Left renal cortex interstitium (tissue), 4 donors: ENCODE results near the gene CORO6. TPM values are rescaled to one million over a fixed set of nuclear protein-coding genes. Genes with fewer than 3 reads are reported as not detected.

Experiments used
- DNase-seq, 4 donors: peaks; one replicate each; pipeline ENCODE4 v3.0.0-alpha.2; 2013; ENCODE audit warnings: low read depth in 4 of 4, low spot score in 2 of 4, missing footprints in 1 of 4
- polyA plus RNA-seq, 4 donors: library from polyadenylated mRNA; unstranded; fragments of 120-200 nt; gene quantifications; one replicate each; pipeline ENCODE4 v1.2.1, GENCODE V29; 2013; ENCODE audit not compliant: insufficient read length in 4 of 4

CORO6 gene
- polyA plus RNA-seq, 4 donors = 1.9 to 5.5 (median 3.5) TPM

DNA sequence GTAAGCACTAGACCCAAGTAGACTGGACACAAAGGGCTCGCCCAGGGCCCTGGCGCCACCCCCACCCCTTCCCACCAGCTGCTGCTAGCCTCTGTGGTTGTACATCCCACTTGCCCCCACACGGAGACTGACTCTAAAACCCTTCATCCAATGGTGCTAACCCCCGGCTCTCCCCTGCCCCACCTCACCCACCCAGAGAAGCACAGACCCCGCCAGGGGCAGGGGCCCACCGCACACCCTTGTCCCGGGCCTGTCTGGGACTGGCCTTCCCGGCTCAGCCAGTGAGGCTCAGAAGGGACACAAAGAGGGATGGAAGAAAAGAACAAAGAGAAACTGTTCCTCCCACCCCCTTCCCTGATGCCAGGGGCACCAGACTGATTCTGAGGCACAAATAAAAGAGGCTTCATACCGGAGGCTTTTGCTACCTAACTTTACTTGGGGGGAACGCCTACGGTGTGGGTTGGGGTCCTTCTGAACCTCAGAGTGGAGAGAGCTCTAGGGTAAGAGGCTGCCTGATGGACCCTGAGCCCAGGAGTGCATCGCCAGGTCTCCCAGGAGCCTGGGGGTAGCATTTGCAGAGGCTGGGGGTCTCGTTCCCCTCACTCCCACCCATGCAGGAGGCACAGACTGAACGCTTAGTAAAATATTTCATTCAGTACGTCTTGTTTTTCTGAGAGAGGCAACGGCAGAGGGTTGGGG lies 8.2 kb downstream of the CORO6 start:
- no peak for DNase-seq

DNA sequence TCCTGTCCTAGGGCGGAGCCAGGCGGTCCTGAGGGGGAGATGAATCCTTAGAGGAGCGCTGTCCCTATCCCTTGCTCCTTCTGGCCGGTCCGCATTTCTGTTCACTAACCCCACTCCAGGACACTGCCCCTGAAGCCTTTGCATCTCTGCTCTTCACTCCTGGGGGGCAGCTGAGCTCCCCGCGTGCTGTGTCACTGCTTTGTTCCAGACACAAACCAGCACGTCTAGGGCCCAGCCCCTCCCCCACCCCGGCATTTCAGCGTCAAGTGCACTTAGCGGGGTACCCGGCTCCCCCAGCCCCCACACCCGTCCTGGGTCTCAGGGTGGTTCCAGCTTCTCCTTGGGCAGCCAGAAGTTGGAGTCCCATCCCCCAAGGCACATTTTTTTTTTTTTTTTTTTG lies 8.9 kb downstream of the CORO6 start:
- no peak for DNase-seq

DNA sequence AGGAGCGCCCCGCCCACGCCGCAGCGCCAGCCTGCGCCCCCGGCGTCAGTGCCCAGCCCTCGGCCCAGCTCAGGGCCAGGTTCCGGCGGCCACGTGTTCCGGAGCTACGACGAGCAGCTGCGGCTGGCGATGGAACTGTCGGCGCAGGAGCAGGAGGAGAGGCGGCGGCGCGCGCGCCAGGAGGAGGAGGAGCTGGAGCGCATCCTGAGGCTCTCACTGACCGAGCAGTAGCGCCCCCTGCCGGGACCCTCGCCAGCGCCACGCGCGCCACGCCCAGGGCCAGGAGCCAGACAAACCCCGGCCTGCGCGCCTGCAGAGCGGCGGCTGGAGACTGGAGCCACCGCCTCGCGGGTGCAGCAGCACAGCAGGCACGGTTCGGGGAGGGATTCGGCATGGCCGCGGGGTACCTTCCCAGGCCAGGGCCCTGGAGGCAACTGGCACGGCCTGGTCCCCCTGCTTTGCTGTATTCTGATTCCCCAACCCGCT lies 9.3 kb downstream of the CORO6 start:
- peak in 3 of 4 donors; percentile 73 to 87 (median 84) for DNase-seq

DNA sequence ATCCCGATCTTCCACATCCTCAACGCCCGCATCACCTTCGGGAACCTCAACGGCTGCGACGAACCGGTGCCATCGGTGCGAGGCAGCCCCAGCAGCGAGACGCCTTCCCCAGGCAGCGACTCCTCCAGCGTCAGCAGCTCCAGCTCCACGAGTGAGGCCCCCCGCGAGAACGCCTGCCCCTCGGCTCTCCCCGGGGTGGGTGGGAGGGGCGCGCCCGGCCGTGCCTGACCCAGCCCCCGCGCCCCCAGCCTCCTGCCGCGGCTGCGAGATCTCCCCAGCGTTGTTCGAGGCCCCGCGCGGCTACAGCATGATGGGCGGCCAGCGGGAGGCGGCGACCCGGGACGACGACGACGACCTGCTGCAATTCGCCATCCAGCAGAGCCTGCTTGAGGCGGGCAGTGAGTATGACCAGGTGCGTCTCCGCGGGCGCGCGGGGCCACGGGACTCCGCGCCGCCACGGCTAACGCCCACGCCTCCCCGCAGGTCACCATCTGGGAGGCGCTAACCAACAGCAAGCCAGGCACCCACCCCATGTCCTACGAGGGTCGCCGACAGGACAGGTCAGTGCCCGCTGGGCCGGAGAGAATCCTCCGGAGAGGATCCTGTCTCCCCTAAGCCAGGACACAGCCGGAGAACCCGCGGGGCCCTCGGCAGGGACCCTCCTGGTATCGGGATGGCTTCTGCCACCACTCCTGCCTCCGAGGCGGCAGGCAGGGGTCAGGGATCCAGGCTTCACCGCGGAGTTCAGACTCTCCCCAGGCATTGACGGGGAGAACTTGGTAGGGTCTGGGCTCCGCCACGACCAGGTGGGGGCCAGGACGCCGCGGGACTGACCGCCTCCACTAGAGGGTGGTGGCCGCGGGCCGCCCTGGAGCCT lies 10.1 kb downstream of the CORO6 start:
- DNase-seq = no peak

DNA sequence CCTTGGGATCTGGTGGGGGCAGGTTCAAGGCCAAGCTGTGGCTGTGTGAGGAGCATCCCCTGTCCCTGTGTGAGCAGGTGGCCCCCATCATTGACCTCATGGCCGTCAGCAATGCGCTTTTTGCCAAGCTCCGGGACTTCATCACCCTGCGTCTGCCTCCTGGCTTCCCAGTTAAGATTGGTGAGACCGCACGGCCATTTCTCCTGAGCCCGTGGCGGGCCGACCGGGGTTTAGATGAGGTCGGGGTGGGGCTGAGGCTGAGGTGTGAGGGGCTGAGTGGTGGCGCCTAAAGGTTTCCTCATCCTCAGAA lies 10.7 kb downstream of the CORO6 start:
- no peak for DNase-seq

DNA sequence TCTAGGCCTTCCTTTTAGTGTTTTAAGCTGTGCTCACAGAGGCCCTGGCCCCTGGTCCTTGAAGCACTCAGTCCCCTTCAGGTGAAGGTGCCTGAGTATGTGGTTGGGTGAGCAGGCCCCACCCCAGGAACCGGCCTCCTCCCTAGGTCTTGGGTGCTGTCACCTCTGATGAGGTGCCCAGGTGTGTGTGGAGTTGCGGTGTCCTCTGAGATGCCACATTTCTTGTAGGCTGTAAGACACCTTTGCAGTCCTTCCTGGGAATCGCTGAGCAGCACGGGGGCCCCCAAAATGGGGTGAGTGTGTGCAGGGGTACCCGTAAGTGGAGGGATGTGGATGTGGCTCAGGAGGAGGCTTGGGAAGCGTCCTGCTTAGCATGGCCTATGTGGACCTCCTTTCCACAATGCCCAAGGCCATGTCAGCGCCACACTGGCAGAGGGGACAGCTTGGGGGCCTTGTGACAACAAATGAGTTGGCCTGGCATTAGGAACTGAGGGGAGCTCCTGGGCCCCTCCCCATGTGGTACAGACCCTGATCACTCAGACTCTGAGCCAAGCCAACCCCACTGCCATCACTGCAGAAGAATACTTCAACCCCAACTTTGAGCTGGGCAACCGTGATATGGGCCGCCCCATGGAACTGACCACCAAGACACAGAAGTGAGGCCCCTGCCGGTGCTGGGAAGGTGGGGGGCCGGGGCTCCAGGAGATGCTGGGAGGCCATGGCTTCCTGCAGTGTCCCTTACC lies 11.2 kb downstream of the CORO6 start:
- DNase-seq = no peak

DNA sequence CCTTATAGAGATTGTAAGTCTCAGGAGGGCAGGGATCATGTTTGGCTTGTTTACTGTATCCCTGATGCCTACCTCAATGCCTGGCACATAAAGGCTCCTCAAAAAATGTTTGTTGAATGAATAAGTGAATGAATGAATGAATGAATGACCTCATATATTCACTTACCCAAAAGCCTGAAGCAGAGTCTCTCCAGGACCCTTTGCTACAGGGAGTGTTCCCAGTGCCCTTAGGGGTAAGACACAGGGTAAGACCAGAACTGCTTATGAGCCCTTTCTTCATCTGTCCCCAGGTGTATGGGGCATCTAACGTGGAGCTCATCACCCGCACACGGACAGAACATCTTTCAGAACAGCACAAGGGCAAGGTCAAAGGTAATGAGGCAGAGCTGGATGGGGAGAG lies 12.3 kb downstream of the CORO6 start:
- no peak for DNase-seq

DNA sequence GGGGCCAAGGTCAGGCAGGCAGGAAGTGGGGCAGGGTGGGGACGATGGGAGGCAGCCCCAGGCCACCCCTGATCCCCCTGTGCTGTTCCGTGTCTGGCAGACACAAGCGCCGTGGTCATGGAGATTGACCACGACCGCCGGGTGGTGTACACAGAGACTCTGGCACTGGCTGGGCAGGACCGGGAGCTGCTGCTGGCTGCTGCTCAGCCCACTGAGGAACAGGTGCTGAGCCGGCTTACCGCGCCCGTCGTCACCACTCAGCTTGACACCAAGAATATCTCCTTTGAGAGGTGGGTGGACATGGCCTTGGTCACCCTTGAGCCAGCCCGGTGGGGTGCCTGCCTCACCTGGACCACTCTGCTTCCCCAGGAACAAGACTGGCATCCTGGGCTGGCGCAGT lies 13.7 kb downstream of the CORO6 start:
- DNase-seq = no peak

DNA sequence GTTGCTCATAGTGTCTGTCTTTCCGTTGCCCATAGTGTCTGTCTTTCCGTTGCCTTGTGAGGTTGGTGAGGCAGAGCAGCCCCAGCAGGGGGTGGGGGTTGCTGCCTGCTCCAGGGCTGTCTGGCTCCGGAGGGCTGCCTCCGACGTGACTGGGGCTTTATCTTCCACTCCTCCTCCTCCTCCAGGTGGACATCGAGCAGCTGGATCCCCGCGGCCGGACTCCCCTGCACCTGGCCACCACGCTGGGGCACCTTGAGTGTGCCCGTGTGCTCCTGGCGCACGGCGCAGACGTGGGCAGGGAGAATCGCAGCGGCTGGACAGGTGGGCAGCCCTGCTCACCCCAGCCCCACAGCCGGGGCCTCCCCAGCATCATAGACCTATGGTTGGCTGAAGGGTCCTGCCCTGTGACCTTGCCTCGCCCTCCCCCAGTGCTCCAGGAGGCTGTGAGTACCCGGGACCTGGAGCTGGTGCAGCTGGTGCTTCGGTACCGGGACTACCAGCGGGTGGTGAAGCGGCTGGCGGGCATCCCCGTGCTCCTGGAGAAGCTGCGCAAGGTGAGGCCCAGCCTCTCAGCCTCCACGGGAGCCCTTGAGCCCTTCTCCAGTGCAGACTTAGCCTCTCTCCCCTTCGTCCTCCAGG lies 15.0 kb downstream of the CORO6 start:
- no peak for DNase-seq

DNA sequence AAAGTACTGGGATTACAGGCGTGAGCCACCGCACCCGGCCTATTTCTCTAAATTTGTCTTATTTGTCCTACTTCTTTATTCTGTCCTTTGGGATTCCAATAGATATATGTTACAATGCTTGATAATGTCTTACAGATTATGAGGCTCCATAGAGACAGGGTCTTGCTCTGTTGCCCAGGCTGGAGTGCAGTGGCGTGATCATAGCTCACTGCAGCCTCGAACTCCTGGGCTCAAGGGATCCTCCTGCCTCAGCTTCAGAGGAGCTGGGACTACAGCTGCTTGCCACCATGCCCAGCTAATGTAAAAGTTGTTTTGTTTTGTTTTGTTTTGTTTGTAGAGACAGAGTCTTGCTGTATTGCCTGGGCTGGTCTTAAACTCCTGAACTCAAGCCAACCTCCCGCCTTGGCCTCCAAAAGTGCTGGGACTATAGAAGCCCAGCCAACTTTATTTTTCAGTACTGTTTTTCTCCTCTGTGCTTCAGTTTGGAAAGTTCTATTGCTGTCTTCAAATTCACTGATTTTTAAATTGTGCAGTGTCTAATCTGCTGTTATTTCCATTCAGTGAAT lies 19.5 kb downstream of the CORO6 start:
- DNase-seq = no peak

DNA sequence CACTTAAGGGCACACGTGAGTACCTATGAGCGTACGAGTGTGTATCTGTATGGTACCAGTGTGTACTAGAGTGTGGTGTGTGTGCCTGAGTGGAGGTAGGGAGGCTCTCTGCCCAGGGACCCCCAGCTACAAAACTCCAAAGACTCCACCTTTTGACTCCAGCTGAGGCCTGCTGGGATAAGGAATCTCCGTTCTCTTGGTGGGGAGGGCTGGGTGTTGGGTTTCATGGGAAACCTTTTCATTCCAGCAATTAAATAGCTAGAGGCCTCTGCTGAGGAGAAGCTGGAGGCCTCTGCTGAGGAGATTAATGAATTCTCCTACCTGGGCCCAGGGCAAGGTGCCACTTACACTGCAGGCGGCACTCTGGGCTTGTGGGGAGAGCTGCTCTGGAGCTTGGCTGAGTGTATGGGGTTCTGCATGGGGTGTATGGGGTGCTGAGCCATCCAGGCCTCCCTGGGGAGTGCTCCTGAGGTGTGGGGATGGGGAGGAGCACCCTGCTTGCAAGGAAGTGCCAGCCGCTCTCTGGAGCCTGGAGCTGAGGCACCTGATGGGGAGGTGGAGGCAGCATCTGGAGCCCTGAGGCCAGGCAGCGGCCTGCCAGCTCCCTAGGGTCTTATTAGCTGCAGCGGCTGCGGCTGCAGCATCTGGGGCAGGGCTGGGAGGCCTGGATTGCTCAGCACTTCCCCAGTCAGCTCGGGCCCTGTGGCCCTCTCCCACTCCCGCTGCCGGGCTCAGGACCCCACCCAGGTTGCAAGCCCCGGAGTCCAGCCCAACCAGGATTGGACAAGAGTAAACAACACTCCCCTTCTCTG lies 25.1 kb downstream of the CORO6 start:
- no peak for DNase-seq

DNA sequence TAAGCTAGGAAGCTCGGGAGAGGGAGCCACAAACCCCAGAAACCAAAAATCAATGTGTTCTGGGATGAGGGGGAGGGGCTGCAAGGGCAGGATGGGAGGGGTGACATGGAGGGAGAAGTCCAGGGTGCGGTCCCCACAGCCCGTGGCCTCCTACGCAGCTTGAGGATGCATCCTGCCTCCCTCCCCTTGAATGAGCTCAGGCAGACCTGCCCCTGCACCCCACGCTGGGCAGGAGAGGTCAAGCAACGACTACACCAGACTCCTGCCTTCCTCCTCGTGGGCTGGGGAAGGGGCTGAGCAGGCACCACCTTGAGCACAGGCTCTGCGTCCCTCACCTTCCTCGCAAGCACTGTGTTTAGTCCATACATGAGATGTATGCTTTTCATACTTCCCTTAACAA lies 25.9 kb downstream of the CORO6 start:
- DNase-seq = no peak

DNA sequence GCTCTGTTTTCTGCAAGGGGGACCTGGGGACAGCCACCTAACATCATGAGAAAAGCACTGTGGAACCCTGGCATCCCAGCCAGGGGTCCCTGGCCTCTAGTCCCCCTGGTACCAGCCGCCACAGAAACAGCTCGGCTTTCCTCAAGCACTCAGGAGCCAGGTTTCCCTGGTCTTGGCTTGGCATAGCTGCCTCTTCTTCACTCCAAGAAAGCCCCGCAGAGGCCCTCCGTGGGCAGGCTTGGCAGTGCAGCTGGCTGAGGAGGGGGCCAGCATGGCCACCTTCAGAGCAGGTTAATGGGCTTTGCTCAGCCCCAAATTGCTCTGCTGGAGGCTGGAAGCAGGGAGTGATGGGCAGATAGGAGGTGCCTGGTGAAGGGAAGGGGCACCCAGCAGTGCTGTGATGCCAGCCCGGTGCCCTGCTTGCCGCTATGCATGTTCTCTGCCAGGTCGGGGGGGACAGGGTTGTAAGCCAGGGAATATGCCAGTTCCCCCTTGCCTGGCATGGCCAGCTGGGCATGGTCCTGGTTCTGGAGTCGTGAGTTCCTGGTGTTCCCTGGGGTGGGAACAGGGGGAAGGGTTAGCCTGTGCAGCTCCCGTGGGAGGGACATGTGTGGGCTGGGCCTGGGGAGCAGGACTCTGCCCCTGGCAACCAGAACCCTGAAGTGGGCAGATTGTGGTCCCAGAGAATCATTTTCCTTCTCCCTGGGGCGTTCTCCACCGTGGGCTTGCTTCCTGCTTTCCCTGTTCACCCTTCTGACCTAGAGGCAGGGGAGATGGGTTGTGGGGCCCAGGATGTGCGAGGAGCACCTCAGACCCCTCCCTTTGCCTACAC lies 26.6 kb downstream of the CORO6 start:
- no peak for DNase-seq

DNA sequence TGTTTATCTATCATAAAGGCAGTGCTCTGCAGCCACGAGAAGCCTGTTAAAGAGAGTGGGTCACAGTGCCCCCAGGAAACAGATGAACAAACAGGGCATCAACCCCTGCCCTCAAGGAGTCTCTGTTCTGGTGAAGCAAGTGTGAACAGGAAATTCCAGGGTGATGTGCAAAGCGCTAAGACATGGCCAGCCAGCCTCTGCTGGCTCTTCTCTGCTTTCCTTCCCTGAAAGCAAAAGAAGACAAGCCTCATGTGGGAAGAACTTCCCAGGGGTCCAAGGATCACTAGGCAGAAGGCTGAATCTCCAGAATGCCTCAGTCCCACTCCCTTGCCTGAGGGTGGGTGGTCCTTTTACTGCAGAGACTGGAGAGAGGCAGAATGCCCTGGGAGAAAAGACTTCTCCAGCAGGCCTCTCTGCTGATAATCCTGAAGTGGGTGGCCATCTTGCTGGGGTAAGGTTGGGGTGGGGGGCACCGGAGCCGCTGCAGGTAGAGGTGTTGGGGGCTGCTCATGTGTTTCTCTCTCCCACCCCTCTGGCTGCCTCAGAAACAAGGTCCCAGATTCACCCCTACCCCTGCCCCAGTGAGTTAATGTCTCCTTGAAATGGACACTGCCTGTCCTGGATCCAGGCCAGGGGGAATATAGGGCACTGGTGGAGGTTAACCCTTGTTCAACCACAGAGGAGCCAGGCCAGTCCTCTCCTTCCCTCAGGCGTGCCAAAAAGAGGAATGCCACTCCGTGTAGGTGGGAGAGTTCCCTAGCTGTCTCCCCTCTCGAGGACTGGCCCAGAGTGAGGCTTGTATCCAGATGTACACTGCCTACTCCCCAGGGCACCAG lies 27.4 kb downstream of the CORO6 start:
- DNase-seq = no peak

DNA sequence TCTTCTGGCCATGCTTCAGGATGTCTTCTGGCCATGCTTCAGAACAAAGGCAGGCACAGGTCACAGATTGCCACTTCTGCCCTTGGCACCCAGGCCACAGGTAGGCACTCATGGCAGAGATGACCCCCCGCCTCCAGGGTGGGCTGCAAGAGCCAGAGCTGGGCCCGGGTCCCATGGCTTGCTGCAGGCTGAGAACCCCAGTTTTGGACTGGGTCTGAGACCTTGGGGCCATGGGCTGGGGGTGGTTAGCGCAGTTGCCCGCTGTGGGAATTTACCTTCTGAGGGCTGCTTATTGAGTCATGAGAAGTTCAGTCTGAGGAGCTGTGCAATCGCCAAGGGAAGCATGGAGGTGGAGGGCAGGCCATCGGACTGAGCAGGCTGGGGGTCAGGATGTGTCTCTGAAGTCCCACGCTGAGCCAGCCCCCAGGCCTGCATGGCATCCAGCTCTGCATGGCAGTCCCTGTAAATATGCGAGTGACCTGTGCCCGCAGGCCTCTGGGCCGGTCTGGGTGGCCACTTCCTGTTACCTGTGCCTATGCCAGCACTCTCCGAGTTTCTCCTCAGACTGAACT lies 28.1 kb downstream of the CORO6 start:
- DNase-seq = no peak

DNA sequence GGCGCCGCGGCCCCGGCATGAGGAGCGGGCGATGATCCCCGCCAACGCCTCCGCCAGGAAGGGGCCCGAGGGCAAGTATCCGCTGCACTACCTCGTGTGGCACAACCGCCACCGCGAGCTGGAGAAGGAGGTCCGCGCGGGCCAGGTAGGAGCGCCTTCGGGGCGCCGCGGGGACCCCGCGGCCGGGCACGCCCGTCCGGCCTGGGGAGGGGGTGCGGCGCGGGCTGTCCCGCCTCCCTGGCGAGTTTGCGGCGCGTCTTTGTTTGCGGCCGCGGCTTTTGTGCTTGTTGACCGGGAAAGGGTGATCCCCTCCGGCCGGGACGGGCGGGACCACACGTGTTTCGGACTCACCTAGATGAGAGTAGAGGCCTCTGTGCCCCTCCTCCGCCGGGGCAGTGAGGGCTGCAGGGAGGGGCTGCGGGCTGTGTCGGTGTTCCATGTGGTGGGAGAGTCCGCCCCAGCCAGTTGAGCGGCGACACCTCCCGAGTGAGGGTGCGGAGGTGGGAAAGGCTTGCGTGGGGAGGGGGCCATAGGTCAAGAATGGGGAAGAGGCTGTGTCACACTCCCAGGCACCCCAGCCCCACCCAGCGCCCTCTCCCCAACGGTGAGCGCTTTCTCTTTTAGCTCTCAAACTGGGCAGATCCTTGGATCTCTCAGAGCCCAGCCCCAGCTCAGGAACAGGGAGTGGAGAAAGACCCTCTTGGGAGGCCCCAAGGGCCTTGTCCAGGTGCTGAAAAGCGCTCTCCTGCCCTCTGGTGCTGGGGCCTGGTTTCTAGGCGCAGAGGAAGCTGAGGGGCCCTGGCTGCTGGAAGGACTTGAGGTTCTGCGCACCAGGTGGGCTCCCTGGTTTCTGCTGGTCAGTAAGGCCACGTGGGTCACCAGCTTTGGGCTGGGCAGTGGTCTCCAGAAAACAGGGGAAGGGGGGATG lies 28.9 kb downstream of the CORO6 start:
- DNase-seq = no peak
